ENCODE data around the gene EPS8.

Gene EPS8

DNA sequence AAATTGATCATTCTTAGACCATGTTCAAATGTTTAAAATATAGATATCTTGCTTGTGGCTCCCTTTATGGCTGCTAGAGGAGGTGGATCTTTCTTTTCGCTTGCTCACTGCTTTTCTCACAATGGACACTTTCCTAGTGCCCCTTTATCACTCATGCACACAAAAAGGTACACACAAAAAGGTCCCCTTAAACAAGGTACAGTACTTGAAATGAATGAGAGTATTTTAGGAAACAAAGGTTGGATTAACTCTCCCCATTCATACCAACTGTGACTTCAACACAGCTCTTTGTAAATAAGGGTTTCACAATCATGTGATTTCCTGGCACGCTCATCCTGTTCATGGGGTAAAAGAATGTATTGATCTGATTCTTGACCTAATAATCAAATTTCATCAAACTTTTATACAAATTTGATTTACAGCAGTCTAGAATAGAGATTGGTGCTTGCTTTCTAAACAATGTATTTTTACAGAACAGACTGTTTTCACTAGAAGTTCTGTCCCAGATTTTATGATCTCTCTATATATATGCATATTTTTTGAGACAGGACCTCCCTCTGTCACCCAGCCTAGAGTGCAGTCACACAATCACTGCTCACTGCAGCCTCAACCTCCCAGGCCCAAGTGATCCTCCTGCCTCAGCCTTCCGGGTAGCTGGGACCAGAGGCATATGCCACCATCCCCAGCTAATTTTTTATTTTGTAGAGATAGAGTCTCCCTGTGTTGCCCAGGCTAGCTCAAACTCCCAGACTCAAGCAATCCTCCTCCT lies 34.4 kb upstream of the EPS8 start:
- no peak overlapping the region for H3K4me2 ChIP-seq (ENCODE audit: low read depth, low read length)
- H3K27ac ChIP-seq (ENCODE audit: low read length), result no peak overlapping the region
- H3K9ac ChIP-seq (ENCODE audit: low read length), result no peak overlapping the region
- H3K4me3 ChIP-seq (ENCODE audit: low read length), result no peak overlapping the region
- DNase-seq, result no peak
- H3F3A ChIP-seq (ENCODE audit: insufficient read depth, low read length), result no peaks in the 10 kb centered on the region
- TF ChIP-seq EZH2phosphoT487 (IDR thresholded peaks at IDR 0.05; ENCODE audit: low read length) (no peak), EZH2 (optimal IDR thresholded peaks at IDR 0.05; ENCODE audit: low read depth, low read length) (no peak)
- TF ChIP-seq, protein P1, sequence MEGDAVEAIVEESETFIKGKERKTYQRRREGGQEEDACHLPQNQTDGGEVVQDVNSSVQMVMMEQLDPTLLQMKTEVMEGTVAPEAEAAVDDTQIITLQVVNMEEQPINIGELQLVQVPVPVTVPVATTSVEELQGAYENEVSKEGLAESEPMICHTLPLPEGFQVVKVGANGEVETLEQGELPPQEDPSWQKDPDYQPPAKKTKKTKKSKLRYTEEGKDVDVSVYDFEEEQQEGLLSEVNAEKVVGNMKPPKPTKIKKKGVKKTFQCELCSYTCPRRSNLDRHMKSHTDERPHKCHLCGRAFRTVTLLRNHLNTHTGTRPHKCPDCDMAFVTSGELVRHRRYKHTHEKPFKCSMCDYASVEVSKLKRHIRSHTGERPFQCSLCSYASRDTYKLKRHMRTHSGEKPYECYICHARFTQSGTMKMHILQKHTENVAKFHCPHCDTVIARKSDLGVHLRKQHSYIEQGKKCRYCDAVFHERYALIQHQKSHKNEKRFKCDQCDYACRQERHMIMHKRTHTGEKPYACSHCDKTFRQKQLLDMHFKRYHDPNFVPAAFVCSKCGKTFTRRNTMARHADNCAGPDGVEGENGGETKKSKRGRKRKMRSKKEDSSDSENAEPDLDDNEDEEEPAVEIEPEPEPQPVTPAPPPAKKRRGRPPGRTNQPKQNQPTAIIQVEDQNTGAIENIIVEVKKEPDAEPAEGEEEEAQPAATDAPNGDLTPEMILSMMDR (IDR thresholded peaks at IDR 0.05; ENCODE audit: low read length), result no peak
- no peaks in the 10 kb centered on the region for H4K20me1 ChIP-seq (ENCODE audit: insufficient read depth, low read length)
- H3K27me3 ChIP-seq (replicated peaks; ENCODE audit: insufficient read depth, low read length), result no peaks in the 10 kb centered on the region
- H3K9me2 ChIP-seq (replicated peaks; ENCODE audit: insufficient read depth, low read length), result no peaks in the 10 kb centered on the region
- no peaks in the 10 kb centered on the region for H3K79me2 ChIP-seq (ENCODE audit: low read length)
- no peaks in the 10 kb centered on the region for H3K36me3 ChIP-seq (replicated peaks; ENCODE audit: insufficient read depth, low read length)
- H2AFZ ChIP-seq (ENCODE audit: low read length), result no peak overlapping the region
- no peaks in the 10 kb centered on the region for H3K9me3 ChIP-seq (replicated peaks; ENCODE audit: insufficient read depth, low read length)
- no peaks in the 10 kb centered on the region for H3K4me1 ChIP-seq (ENCODE audit: low read length)

DNA sequence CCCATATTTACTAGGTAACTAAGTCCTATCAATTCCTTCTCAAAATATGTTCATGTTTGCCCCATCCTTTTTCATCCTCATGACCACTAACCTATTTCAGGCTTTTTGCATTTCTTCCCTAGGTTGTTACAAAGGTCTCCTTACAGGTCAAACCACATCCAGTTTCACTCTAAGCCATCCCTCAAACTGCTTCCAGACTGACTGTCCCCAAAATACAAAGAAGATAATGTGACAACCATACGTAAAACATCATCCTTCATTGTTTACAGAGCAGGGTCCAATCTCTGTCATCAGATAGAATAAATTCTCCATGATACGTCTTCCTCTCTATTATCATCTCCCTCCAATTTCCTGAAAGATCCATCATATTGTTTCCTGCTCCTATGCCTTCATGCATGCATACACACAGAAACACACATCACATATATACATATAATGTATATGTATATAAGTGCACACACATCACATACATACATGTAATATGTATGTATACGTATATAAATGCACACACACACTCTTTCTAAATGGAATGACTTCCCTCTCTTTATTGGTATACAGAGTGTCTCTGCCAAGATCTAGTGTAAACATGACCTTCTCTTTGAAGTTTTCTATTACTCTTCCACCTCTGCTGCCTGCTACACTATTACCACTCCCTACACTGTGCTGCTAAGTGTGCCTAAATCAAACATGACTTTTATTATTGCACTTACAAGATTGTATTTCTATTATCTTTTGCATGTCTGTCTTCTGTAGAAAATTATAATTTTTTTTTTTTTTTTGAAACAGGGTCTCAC lies 30.7 kb upstream of the EPS8 start:
- TF ChIP-seq EZH2phosphoT487 (IDR thresholded peaks at IDR 0.05; ENCODE audit: low read length) (no peak), EZH2 (optimal IDR thresholded peaks at IDR 0.05; ENCODE audit: low read depth, low read length) (no peak)
- TF ChIP-seq, protein P1 (IDR thresholded peaks at IDR 0.05; ENCODE audit: low read length), result no peak

DNA sequence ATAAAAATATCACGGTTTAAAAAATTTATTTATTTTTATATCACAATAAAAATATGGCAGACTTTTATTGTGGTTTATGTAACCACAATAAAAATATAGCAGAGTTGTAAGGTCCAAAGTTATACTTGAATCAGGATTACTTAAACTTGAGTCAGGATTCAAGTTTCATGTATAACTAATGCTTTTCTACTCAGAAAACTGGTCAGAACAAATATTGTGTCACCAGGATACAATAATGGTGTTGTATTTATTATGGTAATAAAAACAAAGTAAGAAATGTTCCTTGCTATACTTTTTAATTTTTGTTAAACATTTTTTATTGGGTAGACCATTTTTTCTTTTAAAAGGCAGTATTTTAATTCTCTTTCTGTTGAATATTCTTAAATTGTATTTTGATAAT lies 29.2 kb upstream of the EPS8 start:
- TF ChIP-seq, protein P1 (IDR thresholded peaks at IDR 0.05; ENCODE audit: low read length), result no peak
- TF ChIP-seq EZH2 (optimal IDR thresholded peaks at IDR 0.05; ENCODE audit: low read depth, low read length) (no peak), EZH2phosphoT487 (IDR thresholded peaks at IDR 0.05; ENCODE audit: low read length) (no peak)
- H3K4me1 ChIP-seq (ENCODE audit: low read length), result no peaks in the 10 kb centered on the region
- no peak overlapping the region for H3K9ac ChIP-seq (ENCODE audit: low read length)
- H3K9me2 ChIP-seq (replicated peaks; ENCODE audit: insufficient read depth, low read length), result no peaks in the 10 kb centered on the region
- H3K9me3 ChIP-seq (replicated peaks; ENCODE audit: insufficient read depth, low read length), result no peaks in the 10 kb centered on the region
- H3K79me2 ChIP-seq (ENCODE audit: low read length), result no peaks in the 10 kb centered on the region
- no peaks in the 10 kb centered on the region for H4K20me1 ChIP-seq (ENCODE audit: insufficient read depth, low read length)
- no peak overlapping the region for H3K4me2 ChIP-seq (ENCODE audit: low read depth, low read length)
- no peak overlapping the region for H2AFZ ChIP-seq (ENCODE audit: low read length)
- no peak overlapping the region for H3K4me3 ChIP-seq (ENCODE audit: low read length)
- no peaks in the 10 kb centered on the region for H3K36me3 ChIP-seq (replicated peaks; ENCODE audit: insufficient read depth, low read length)
- H3K27ac ChIP-seq (ENCODE audit: low read length), result no peak overlapping the region
- H3F3A ChIP-seq (ENCODE audit: insufficient read depth, low read length), result no peaks in the 10 kb centered on the region
- no peaks in the 10 kb centered on the region for H3K27me3 ChIP-seq (replicated peaks; ENCODE audit: insufficient read depth, low read length)
- DNase-seq, result no peak

More for the DNA sequence above, 30.7 kb upstream of the EPS8 start:
- Histone ChIP-seq H3K9me3 (replicated peaks; ENCODE audit: insufficient read depth, low read length) (no peaks in the 10 kb centered on the region), H4K20me1 (ENCODE audit: insufficient read depth, low read length) (no peaks in the 10 kb centered on the region), H3K9me2 (replicated peaks; ENCODE audit: insufficient read depth, low read length) (no peaks in the 10 kb centered on the region), H3K9ac (ENCODE audit: low read length) (no peak overlapping the region), H3F3A (ENCODE audit: insufficient read depth, low read length) (no peaks in the 10 kb centered on the region), H3K4me1 (ENCODE audit: low read length) (no peaks in the 10 kb centered on the region), H2AFZ (ENCODE audit: low read length) (no peak overlapping the region), H3K36me3 (replicated peaks; ENCODE audit: insufficient read depth, low read length) (no peaks in the 10 kb centered on the region), H3K4me2 (ENCODE audit: low read depth, low read length) (no peak overlapping the region), H3K79me2 (ENCODE audit: low read length) (no peaks in the 10 kb centered on the region), H3K4me3 (ENCODE audit: low read length) (no peak overlapping the region), H3K27me3 (replicated peaks; ENCODE audit: insufficient read depth, low read length) (no peaks in the 10 kb centered on the region), H3K27ac (ENCODE audit: low read length) (no peak overlapping the region)
- no peak for DNase-seq

Data from MM.1S (cell line).